IMR-90 (cell line): ENCODE data around the gene DVL1. TPM values are rescaled to one million over a fixed set of nuclear protein-coding genes. Genes with fewer than 3 reads are reported as not detected.

Experiments
- ATAC-seq: fragments of 200-7000 bp; cut with Tn5 transposase; 2 replicates; pipeline ENCODE4 v1.9.1; 2020; ENCODE audit warnings: low read depth, mild to moderate bottlenecking, moderate library complexity
- BruUV-seq: library from RNA; stranded (reverse); fragments of 400-500 nt; replicated peaks from 2 replicates; lab custom pipeline; 2021; lab: Mats Ljungman, UMichigan
- CTCF ChIA-PET: fragments of 300-600 bp; formaldehyde crosslinking; extraction: SDS; loops from one replicate; lab custom pipeline; 2021; ENCODE audit warnings: antibody characterized with exemption; lab: Yijun Ruan, JAX
- POLR2A ChIA-PET: fragments of 300-600 bp; sonication (Branson Sonifier 250); formaldehyde crosslinking; loops from one replicate; lab custom pipeline; 2022; ENCODE audit warnings: antibody characterized with exemption; ENCODE audit not compliant: unreplicated experiment; lab: Charles Lee
- DNase-seq: peaks from one replicate; pipeline ENCODE4 v3.0.0; 2013
- H2AFZ ChIP-seq: replicated peaks from 2 replicates; pipeline ENCODE3; 2013; ENCODE audit warnings: low read length, mild to moderate bottlenecking; ENCODE audit not compliant: poor library complexity
- H2AK5ac ChIP-seq: 2 replicates; pipeline ENCODE4 v1.6.1; 2013; ENCODE audit warnings: low read depth, low read length, inconsistent platforms
- H2AK9ac ChIP-seq: replicated peaks from 2 replicates; pipeline ENCODE3; 2013; ENCODE audit warnings: mild to moderate bottlenecking, low read depth, low read length, moderate library complexity; ENCODE audit not compliant: poor library complexity
- H2BK120ac ChIP-seq: 2 replicates; pipeline ENCODE4 v1.6.1; 2013; ENCODE audit warnings: low read depth, low read length, inconsistent platforms
- H2BK15ac ChIP-seq: 3 replicates; pipeline ENCODE4 v1.6.1; 2013; ENCODE audit warnings: low read depth, low read length, inconsistent platforms
- H2BK20ac ChIP-seq: 2 replicates; pipeline ENCODE4 v1.6.1; 2013; ENCODE audit warnings: low read depth, mild to moderate bottlenecking, inconsistent platforms, low read length, moderate library complexity
- H2BK5ac ChIP-seq: 2 replicates; pipeline ENCODE4 v1.6.1; 2013; ENCODE audit warnings: mild to moderate bottlenecking, low read depth, low read length, inconsistent platforms; ENCODE audit not compliant: poor library complexity, severe bottlenecking
- H3K14ac ChIP-seq: replicated peaks from 2 replicates; pipeline ENCODE4 v1.6.1; 2013; ENCODE audit warnings: low read depth, low read length, inconsistent platforms
- H3K18ac ChIP-seq: 2 replicates; pipeline ENCODE4 v1.6.1; 2013; ENCODE audit warnings: low read depth, low read length, control low read depth
- H3K23ac ChIP-seq: 2 replicates; pipeline ENCODE4 v1.6.1; 2013; ENCODE audit warnings: low read depth, low read length, inconsistent platforms
- H3K27ac ChIP-seq: 2 replicates; pipeline ENCODE4 v1.5.1; 2013; ENCODE audit warnings: mild to moderate bottlenecking, control low read depth, low read length; ENCODE audit not compliant: insufficient read depth
- H3K27me3 ChIP-seq: 2 replicates; pipeline ENCODE4 v1.6.1; 2013; ENCODE audit warnings: low read length; ENCODE audit not compliant: control insufficient read depth, insufficient read depth
- H3K36me3 ChIP-seq: 2 replicates; pipeline ENCODE4 v1.6.1; 2013; ENCODE audit warnings: low read length, mixed read lengths; ENCODE audit not compliant: control insufficient read depth, insufficient read depth
- H3K4ac ChIP-seq: 2 replicates; pipeline ENCODE4 v1.6.1; 2013; ENCODE audit warnings: low read depth, low read length, inconsistent platforms
- H3K4me1 ChIP-seq: 2 replicates; pipeline ENCODE4 v1.6.1; 2013; ENCODE audit warnings: low read length, mixed read lengths; ENCODE audit not compliant: control insufficient read depth, insufficient read depth
- H3K4me2 ChIP-seq: 2 replicates; pipeline ENCODE4 v1.6.1; 2013; ENCODE audit warnings: low read depth, mild to moderate bottlenecking, control low read depth, low read length, moderate library complexity
- H3K4me3 ChIP-seq: 2 replicates; pipeline ENCODE4 v1.5.1; 2013; ENCODE audit warnings: low read depth, mild to moderate bottlenecking, control low read depth, low read length, moderate library complexity; ENCODE audit not compliant: insufficient read depth
- H3K56ac ChIP-seq: 2 replicates; pipeline ENCODE4 v1.6.1; 2013; ENCODE audit warnings: low read length, inconsistent platforms; ENCODE audit not compliant: insufficient read depth; ENCODE audit errors: extremely low read depth
- H3K79me1 ChIP-seq, 2 experiments: 2 replicates each; pipeline ENCODE4 v1.6.1; 2013; ENCODE audit warnings: low read length in 2 of 2, inconsistent platforms in 1 of 2, low read depth in 1 of 2
- H3K9ac ChIP-seq: 2 replicates; pipeline ENCODE4 v1.6.1; 2013; ENCODE audit warnings: low read depth, low read length, control low read depth
- H3K9me1 ChIP-seq: 2 replicates; pipeline ENCODE4 v1.6.1; 2013; ENCODE audit warnings: low read length, inconsistent platforms; ENCODE audit not compliant: insufficient read depth
- H3K9me3 ChIP-seq: 2 replicates; pipeline ENCODE4 v1.6.1; 2013; ENCODE audit warnings: low read length; ENCODE audit not compliant: control insufficient read depth, insufficient read depth
- H4K20me1 ChIP-seq: 2 replicates; pipeline ENCODE4 v1.6.1; 2013; ENCODE audit warnings: low read length, inconsistent platforms; ENCODE audit not compliant: insufficient read depth
- H4K5ac ChIP-seq: 2 replicates; pipeline ENCODE4 v1.6.1; 2013; ENCODE audit warnings: mild to moderate bottlenecking, low read depth, low read length, control low read depth
- H4K8ac ChIP-seq, 2 experiments: 2 replicates each; pipeline ENCODE4 v1.6.1; 2013; ENCODE audit warnings: low read depth in 2 of 2, low read length in 2 of 2, control low read depth in 1 of 2, inconsistent platforms in 1 of 2
- H4K91ac ChIP-seq: 2 replicates; pipeline ENCODE4 v1.6.1; 2013; ENCODE audit warnings: low read depth, low read length, inconsistent platforms; ENCODE audit not compliant: insufficient read depth
- RFX5 ChIP-seq: IDR thresholded peaks from 2 replicates; pipeline ENCODE4 v1.8.0; 2012; ENCODE audit warnings: low read depth, mild to moderate bottlenecking, low read length, moderate library complexity
- WGBS, 2 experiments: methylation state at CpG; one replicate each; pipeline versions ENCODE4 v1.1.5 to v1.1.7; 2013; ENCODE audit warnings: missing lambda C conversion rate in 2 of 2; ENCODE audit not compliant: insufficient read length in 1 of 2; ENCODE audit errors: extremely low coverage in 2 of 2; 5-methylcytosine and 5-hydroxymethylcytosine counted together
- dilution Hi-C: fragments of 300-500 bp; cut with HindIII; formaldehyde crosslinking; loops from one replicate; pipeline ENCODE4 v1.14.3; 2018; ENCODE audit warnings: low sequenced_read_pairs; ENCODE audit not compliant: unreplicated experiment
- in situ Hi-C: fragments of 300-500 bp; cut with MboI; formaldehyde crosslinking; loops from 3 replicates; pipeline ENCODE4 v1.14.3; 2019; ENCODE audit warnings: low sequenced_read_pairs, inconsistent platforms, mixed read lengths
- intact Hi-C: fragments of 100-400 bp; cut with micrococcal nuclease; formaldehyde crosslinking; loops from 2 replicates; pipeline ENCODE4 v1.10.0; 2022
- polyA plus RNA-seq, 3 experiments: library from polyadenylated mRNA; depleted of rRNA; stranded (reverse); fragments of >200 nt; gene quantifications; 2 replicates each; pipeline ENCODE4 v1.2.3, GENCODE V29; 2012; ENCODE audit warnings: low replicate concordance in 1 of 3
- total RNA-seq: library from RNA; depleted of rRNA; stranded (reverse); fragments of >200 nt; gene quantifications from 2 replicates; pipeline ENCODE4 v1.2.3, GENCODE V29; 2012

DVL1 gene
- total and polyA plus RNA-seq, 2 of the 4 experiments (the other 2 are of a cell fraction): 27.2 to 35.9 TPM

DNA sequence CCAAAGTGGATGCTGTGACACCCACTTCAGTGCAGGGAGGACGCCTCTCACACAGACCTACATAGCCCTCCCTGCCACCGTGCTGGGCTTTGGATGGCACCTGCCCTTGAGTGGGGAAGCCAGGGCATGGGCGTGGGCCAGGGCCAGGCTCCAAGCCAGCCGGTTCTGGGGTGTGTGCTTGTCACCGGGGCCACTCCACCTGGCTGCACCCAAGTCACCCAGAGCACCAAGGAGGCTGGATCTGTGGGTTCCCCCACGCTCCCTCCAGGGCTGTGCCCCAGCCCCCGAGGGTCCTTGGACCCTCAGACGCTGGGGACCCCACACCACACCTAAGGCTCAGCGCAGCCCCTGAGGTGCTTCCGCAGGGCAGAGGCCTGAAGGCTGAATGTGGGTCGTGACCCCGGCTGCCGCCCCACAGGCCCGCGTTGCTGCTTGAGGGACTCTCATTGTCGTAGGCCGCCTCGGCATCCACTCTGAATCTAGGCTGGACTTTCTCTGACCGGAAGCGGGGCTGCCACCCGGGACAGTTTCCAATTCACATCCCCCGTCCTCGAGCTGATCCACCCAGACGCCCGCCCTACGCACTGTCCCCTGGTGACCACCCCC, 7.7 kb upstream of the DVL1 start:
- Histone ChIP-seq H4K8ac (peak overlapping the region; percentile 18 to 64; a peak in 2 of 4 replicates), H2AFZ (peak overlapping the region; percentile 58), H3K4me1 (peaks cover 45% of the 10 kb centered on the region), H2BK15ac (no peak overlapping the region), H3K9me3 (no peaks in the 10 kb centered on the region), H3K18ac (no peak overlapping the region; the same call in 1 of the 2 replicates), H3K4me3 (peak overlapping the region; percentile 74), H2AK5ac (peak overlapping the region; percentile 93), H3K14ac (peak overlapping the region; percentile 96), H4K20me1 (peaks cover 49% of the 10 kb centered on the region), H3K56ac (peak overlapping the region; percentile 38), H3K27ac (peak overlapping the region; percentile 96), H4K5ac (peak overlapping the region; percentile 38; the same call in 1 of the 2 replicates), H3K36me3 (peaks cover 34% of the 10 kb centered on the region), H2AK9ac (peak overlapping the region; percentile 100), H3K4me2 (peak overlapping the region; percentile 93), H3K9ac (peak overlapping the region; percentile 92), H3K79me1 (peaks cover 9 to 32% of the 10 kb centered on the region in 2 experiments; a peak in 3 of 4 replicates), H3K9me1 (peaks cover 9% of the 10 kb centered on the region), H4K91ac (peak overlapping the region; percentile 75), H3K27me3 (no peaks in the 10 kb centered on the region), H2BK5ac (peak overlapping the region; percentile 96), H2BK120ac (0 out of 2 replicates have a peak overlapping the region, but pooled peaks have one; percentile 32), H3K4ac (peak overlapping the region; percentile 99), H2BK20ac (no peak overlapping the region), H3K23ac (peak overlapping the region; percentile 98; the same call in 1 of the 2 replicates)
- ATAC-seq (no peak), DNase-seq (no peak)
- dilution Hi-C loops (no loop called here), intact Hi-C loops (loop anchor here (5.0 kb wide), 1 partner anchor 50 kb away; the partner anchor contains the start of genes ACAP3 and PUSL1), in situ Hi-C loops (no loop called here)
- POLR2A ChIA-PET: no interaction called here
- WGBS, 2 experiments: 17% methylated on average over 16 of the region's 26 CpGs; no CpG with 5 or more reads in 1 of the 2 experiments
- BruUV-seq: no TSS peak
- CTCF ChIA-PET: no interaction called here
- no peak for TF ChIP-seq RFX5
